GM23338 (cell line): Measurements from ENCODE around the gene LRBA. TPM values are rescaled to one million over a fixed set of nuclear protein-coding genes. Genes with fewer than 3 reads are reported as not detected.

ENCODE experiments used
- ATAC-seq: fragments of 200-7000 bp; cut with Tn5 transposase; 3 replicates; pipeline ENCODE4 v1.9.1; 2020
- DNase-seq: peaks from one replicate; pipeline ENCODE4 v3.0.0-alpha.2; 2015; ENCODE audit warnings: low spot score
- H2AFZ ChIP-seq: fragments of 200-600 bp; sonication (generic); 2 replicates; pipeline ENCODE4 v1.8.0; 2016; ENCODE audit warnings: antibody characterized with exemption, mild to moderate bottlenecking, moderate library complexity
- H3F3A ChIP-seq: fragments of 200-600 bp; sonication (generic); replicated peaks from 2 replicates; pipeline ENCODE4 v1.8.0; 2017; ENCODE audit warnings: antibody characterized with exemption, mixed run types, low read depth
- H3K27ac ChIP-seq: fragments of 200-600 bp; sonication (generic); 2 replicates; pipeline ENCODE4 v1.6.1; 2016; ENCODE audit warnings: low read depth
- H3K27me3 ChIP-seq: fragments of 200-600 bp; sonication (generic); 2 replicates; pipeline ENCODE4 v1.8.0; 2016; ENCODE audit warnings: mild to moderate bottlenecking, mixed run types, moderate library complexity; ENCODE audit not compliant: insufficient read depth
- H3K36me3 ChIP-seq: fragments of 200-600 bp; sonication (generic); 2 replicates; pipeline ENCODE4 v1.8.0; 2016; ENCODE audit warnings: mild to moderate bottlenecking; ENCODE audit not compliant: insufficient read depth
- H3K4me1 ChIP-seq: fragments of 200-600 bp; sonication (generic); 2 replicates; pipeline ENCODE4 v1.8.0; 2016; ENCODE audit warnings: mild to moderate bottlenecking, moderate library complexity; ENCODE audit not compliant: insufficient read depth
- H3K4me2 ChIP-seq: fragments of 200-600 bp; sonication (generic); 2 replicates; pipeline ENCODE4 v1.7.1; 2017; ENCODE audit warnings: mixed run types
- H3K4me3 ChIP-seq: fragments of 200-600 bp; sonication (generic); 2 replicates; pipeline ENCODE4 v1.6.1; 2016; ENCODE audit warnings: mixed run types
- H3K79me2 ChIP-seq: fragments of 200-600 bp; sonication (generic); replicated peaks from 2 replicates; pipeline ENCODE4 v1.8.0; 2017; ENCODE audit warnings: mild to moderate bottlenecking; ENCODE audit not compliant: insufficient read depth
- H3K9me2 ChIP-seq: fragments of 200-600 bp; sonication (generic); 2 replicates; pipeline ENCODE4 v1.8.0; 2017; ENCODE audit not compliant: insufficient read depth
- H4K20me1 ChIP-seq: fragments of 200-600 bp; sonication (generic); replicated peaks from 2 replicates; pipeline ENCODE4 v1.8.0; 2017; ENCODE audit warnings: mild to moderate bottlenecking; ENCODE audit not compliant: insufficient read depth
- H3K27ac Mint-ChIP-seq: 2 replicates; pipeline ENCODE4 v1.8.0; 2020; ENCODE audit warnings: inconsistent platforms, mild to moderate bottlenecking, moderate library complexity, mixed read lengths
- H3K27me3 Mint-ChIP-seq: 3 replicates; pipeline ENCODE4 v1.8.0; 2022; ENCODE audit warnings: low read depth, mild to moderate bottlenecking, moderate library complexity, mixed read lengths, inconsistent platforms; ENCODE audit not compliant: insufficient read depth, poor library complexity
- H3K36me3 Mint-ChIP-seq: 3 replicates; pipeline ENCODE4 v1.8.0; 2021; ENCODE audit warnings: low read depth, mild to moderate bottlenecking, inconsistent platforms, moderate library complexity, mixed read lengths
- H3K4me1 Mint-ChIP-seq: 3 replicates; pipeline ENCODE4 v1.8.0; 2020; ENCODE audit warnings: mild to moderate bottlenecking, inconsistent platforms, mixed read lengths
- H3K4me3 Mint-ChIP-seq: 3 replicates; pipeline ENCODE4 v1.8.0; 2021; ENCODE audit warnings: moderate library complexity, mild to moderate bottlenecking, inconsistent platforms, mixed read lengths
- H3K9me3 Mint-ChIP-seq: 3 replicates; pipeline ENCODE4 v1.8.0; 2020; ENCODE audit warnings: moderate library complexity, mild to moderate bottlenecking, inconsistent platforms, mixed read lengths
- CREB1 ChIP-seq: fragments of 250-450 bp; sonication (Bioruptor Pico); IDR thresholded peaks from 2 replicates; pipeline ENCODE4 v1.5.0; 2020; ENCODE audit warnings: low read depth, mild to moderate bottlenecking, moderate library complexity
- CTCF ChIP-seq, 2 experiments: fragments of 200-600 bp in 1 of 2; sonication (generic) in 1 of 2; conservative IDR thresholded peaks; 2 replicates each; pipeline versions ENCODE4 v1.5.1 to v1.6.1; 2016 to 2017; ENCODE audit warnings: antibody characterized with exemption in 2 of 2, low read depth in 2 of 2, mild to moderate bottlenecking in 2 of 2, moderate library complexity in 1 of 2
- EZH2 ChIP-seq: fragments of 200-600 bp; sonication (generic); IDR thresholded peaks from one replicate; pipeline ENCODE4 v1.8.0; 2017; ENCODE audit warnings: antibody characterized with exemption, mild to moderate bottlenecking, low read depth; ENCODE audit not compliant: unreplicated experiment
- EZH2phosphoT487 ChIP-seq: fragments of 200-600 bp; sonication (generic); IDR thresholded peaks from one replicate; pipeline ENCODE4 v1.8.1; 2018; ENCODE audit warnings: antibody characterized with exemption; ENCODE audit not compliant: unreplicated experiment
- JUNB ChIP-seq: IDR thresholded peaks from one replicate; pipeline ENCODE4 v1.6.1; 2016; ENCODE audit warnings: antibody characterized with exemption; ENCODE audit not compliant: unreplicated experiment
- NANOG ChIP-seq: IDR thresholded peaks from 2 replicates; pipeline ENCODE4 v1.6.1; 2016; ENCODE audit warnings: antibody characterized with exemption, borderline replicate concordance
- REST ChIP-seq: IDR thresholded peaks from one replicate; pipeline ENCODE4 v1.6.1; 2018; ENCODE audit warnings: antibody characterized with exemption; ENCODE audit not compliant: unreplicated experiment
- ZNF114 ChIP-seq: fragments of 250-450 bp; sonication (Bioruptor Pico); IDR thresholded peaks from 2 replicates; pipeline ENCODE4 v1.5.0; 2020; ENCODE audit warnings: mild to moderate bottlenecking, moderate library complexity
- ZNF331 ChIP-seq: fragments of 250-450 bp; sonication (Bioruptor Pico); IDR thresholded peaks from 2 replicates; pipeline ENCODE4 v1.5.0; 2020; ENCODE audit warnings: low read depth, mild to moderate bottlenecking, moderate library complexity
- ZNF462 ChIP-seq: fragments of 250-450 bp; sonication (Bioruptor Pico); IDR thresholded peaks from 2 replicates; pipeline ENCODE4 v1.5.0; 2020; ENCODE audit warnings: mild to moderate bottlenecking, moderate library complexity
- polyA plus RNA-seq: library from polyadenylated mRNA; unstranded; fragments of >200 nt; fragmentation: Nextera tagmentation; extraction: Ambion mirVana; gene quantifications from 2 replicates; pipeline ENCODE4 v1.2.1, GENCODE V29; 2016
- total RNA-seq: library from RNA; depleted of rRNA; stranded (reverse); fragments of >200 nt; shearing (Covaris generic); gene quantifications from 2 replicates; pipeline ENCODE4 v1.2.3, GENCODE V29; 2014
- TF ChIP-seq, protein P1 (sequence below): IDR thresholded peaks from 2 replicates; pipeline ENCODE4 v1.6.1; 2016; ENCODE audit warnings: antibody characterized with exemption

LRBA gene
- total and polyA plus RNA-seq, 2 experiments from 2014 or later = 23.3 to 126 TPM

- TF ChIP-seq ZNF331 (CRISPR knock-in tag) = no peak
- TF ChIP-seq EZH2phosphoT487 = no peak
- no peak for TF ChIP-seq ZNF462 (CRISPR knock-in tag)
- TF ChIP-seq EZH2 = no peak
- no peak for TF ChIP-seq REST
- TF ChIP-seq, protein P1, sequence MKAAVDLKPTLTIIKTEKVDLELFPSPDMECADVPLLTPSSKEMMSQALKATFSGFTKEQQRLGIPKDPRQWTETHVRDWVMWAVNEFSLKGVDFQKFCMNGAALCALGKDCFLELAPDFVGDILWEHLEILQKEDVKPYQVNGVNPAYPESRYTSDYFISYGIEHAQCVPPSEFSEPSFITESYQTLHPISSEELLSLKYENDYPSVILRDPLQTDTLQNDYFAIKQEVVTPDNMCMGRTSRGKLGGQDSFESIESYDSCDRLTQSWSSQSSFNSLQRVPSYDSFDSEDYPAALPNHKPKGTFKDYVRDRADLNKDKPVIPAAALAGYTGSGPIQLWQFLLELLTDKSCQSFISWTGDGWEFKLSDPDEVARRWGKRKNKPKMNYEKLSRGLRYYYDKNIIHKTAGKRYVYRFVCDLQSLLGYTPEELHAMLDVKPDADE = no peak
- no peak for TF ChIP-seq JUNB
- no peak for TF ChIP-seq NANOG
- no peak for TF ChIP-seq ZNF114 (CRISPR knock-in tag)
- TF ChIP-seq CREB1 = no peak
- TF ChIP-seq CTCF (conservative IDR thresholded peaks at IDR 0.05; ENCODE audit: low read depth in 2 of 2) = no peak
- Histone ChIP-seq H3K9me2 (no peaks in the 10 kb centered on the region), H3K79me2 (no peaks in the 10 kb centered on the region), H3K36me3 (no peaks in the 10 kb centered on the region), H3K4me1 (no peaks in the 10 kb centered on the region), H2AFZ (no peak overlapping the region), H3K4me2 (no peak overlapping the region), H4K20me1 (no peaks in the 10 kb centered on the region), H3K27me3 (no peaks in the 10 kb centered on the region), H3F3A (no peaks in the 10 kb centered on the region), H3K4me3 (no peak overlapping the region), H3K27ac (no peak overlapping the region)
- H3K4me3 Mint-ChIP-seq = no peak overlapping the region
- ATAC-seq = no peak
- H3K9me3 Mint-ChIP-seq = no peaks in the 10 kb centered on the region
- no peaks in the 10 kb centered on the region for H3K36me3 Mint-ChIP-seq
- peaks cover 4% of the 10 kb centered on the region for H3K27me3 Mint-ChIP-seq
- H3K27ac Mint-ChIP-seq = no peak overlapping the region
- H3K4me1 Mint-ChIP-seq = no peaks in the 10 kb centered on the region
- no peak for DNase-seq
These were observed 7.5 kb upstream of the LRBA start for GRCh38 chr4:151022586-151022985.
